Testis (tissue), 2 donors: ENCODE results near the gene GABARAP.
A peak's percentile ranks its signal among the peaks of the same experiment; 100 is the strongest.

Source experiments
- CTCF ChIP-seq, 3 experiments: fragments of 450-650 bp in 2 of 3; fragments of 200-600 bp in 1 of 3; sonication (generic) in 1 of 3; IDR thresholded peaks; one replicate each; pipeline ENCODE4 v1.5.1; 2016 to 2019; ENCODE audit warnings: antibody characterized with exemption in 3 of 3, mild to moderate bottlenecking in 2 of 3, moderate library complexity in 1 of 3
- POLR2A ChIP-seq: fragments of 450-650 bp; IDR thresholded peaks from one replicate; pipeline ENCODE4 v1.6.1; 2017; ENCODE audit warnings: antibody characterized with exemption, mild to moderate bottlenecking, moderate library complexity

- TF ChIP-seq CTCF (IDR thresholded peaks at IDR 0.05) (peak in 2 of 3 experiments; percentile 14 to 36), POLR2A (no peak)
Measured at GRCh38 chr17:7234083-7234951, 7.9 kb downstream of the GABARAP start, which contains the start of gene DVL2.
